AG09309 (cell line): Measurements from ENCODE around the gene C5orf58.

Source experiments
- DNase-seq: peaks from one replicate; pipeline ENCODE4 v3.0.0-alpha.2; 2010; ENCODE audit warnings: low read depth
- H3K4me3 ChIP-seq: 2 replicates; pipeline ENCODE4 v1.5.1; 2011; ENCODE audit warnings: mild to moderate bottlenecking, low read depth, low read length, moderate library complexity; ENCODE audit not compliant: control insufficient read depth
- TF ChIP-seq, protein P1 (sequence below): IDR thresholded peaks from 2 replicates; pipeline ENCODE4 v1.5.1; 2011; ENCODE audit warnings: mild to moderate bottlenecking, low read depth, low read length, inconsistent platforms; ENCODE audit not compliant: insufficient read depth, control insufficient read depth; ENCODE audit errors: missing control alignments

Gene C5orf58

DNA sequence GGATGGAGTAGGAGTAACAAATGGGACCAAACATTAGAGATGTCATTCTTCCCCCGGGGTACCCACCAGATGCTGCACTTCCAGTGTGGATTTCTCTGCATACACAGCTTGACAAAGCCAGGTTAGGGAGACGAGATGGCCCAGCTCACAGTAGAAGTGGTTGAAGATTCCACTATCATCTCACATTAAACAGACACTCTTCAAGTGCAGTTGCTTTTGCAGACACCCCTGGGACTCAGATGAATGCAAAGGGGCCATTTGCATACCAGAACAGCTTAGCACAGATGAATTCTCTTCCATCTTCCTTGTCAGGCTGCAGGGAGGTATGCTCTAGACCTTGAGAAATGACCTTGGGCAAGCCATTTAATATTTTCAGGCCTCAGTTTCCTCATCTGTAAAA, 12.6 kb upstream of the C5orf58 start:
- TF ChIP-seq, protein P1, sequence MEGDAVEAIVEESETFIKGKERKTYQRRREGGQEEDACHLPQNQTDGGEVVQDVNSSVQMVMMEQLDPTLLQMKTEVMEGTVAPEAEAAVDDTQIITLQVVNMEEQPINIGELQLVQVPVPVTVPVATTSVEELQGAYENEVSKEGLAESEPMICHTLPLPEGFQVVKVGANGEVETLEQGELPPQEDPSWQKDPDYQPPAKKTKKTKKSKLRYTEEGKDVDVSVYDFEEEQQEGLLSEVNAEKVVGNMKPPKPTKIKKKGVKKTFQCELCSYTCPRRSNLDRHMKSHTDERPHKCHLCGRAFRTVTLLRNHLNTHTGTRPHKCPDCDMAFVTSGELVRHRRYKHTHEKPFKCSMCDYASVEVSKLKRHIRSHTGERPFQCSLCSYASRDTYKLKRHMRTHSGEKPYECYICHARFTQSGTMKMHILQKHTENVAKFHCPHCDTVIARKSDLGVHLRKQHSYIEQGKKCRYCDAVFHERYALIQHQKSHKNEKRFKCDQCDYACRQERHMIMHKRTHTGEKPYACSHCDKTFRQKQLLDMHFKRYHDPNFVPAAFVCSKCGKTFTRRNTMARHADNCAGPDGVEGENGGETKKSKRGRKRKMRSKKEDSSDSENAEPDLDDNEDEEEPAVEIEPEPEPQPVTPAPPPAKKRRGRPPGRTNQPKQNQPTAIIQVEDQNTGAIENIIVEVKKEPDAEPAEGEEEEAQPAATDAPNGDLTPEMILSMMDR = no peak
- DNase-seq = no peak
- H3K4me3 ChIP-seq = no peak overlapping the region

DNA sequence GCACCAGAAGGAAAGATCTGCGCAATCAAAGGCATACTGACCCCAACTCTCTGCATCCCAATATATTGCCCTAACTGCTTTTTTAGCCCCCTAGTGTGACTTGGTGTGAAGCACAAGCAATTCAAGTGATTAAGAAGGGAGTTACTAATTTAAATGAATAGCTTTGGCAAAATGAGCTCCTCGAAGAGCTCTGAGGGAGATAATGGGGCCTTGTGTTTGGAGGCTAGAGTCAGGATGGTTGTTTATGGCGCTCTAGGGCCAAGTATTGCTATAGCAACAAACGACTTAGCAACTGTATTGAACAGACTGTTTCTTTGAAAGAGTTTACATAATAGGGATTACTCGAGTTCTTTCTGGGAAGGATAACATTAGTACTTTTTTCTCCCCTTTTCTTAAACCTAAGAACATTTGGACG, 11.5 kb upstream of the C5orf58 start:
- DNase-seq = no peak
- TF ChIP-seq, protein P1 = no peak
- no peak overlapping the region for H3K4me3 ChIP-seq

DNA sequence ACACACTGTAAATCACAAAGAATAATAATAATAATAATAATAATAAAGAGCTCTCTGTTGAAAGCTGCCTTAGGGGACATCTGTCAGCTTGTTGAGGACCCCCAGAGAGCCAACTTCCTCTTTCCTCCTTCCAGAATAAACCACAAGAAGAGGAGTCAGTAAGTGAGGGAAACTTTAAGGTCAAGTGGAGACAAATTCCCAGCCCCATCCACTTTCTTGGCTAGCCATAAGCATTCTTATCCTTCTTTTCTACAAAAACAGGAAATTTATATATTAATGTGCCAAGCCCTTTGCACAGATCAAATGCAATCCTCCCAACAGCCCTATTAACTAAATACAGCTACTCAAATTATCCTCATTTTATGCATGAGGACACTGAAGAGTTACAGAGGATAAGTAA, 9.4 kb upstream of the C5orf58 start:
- TF ChIP-seq, protein P1 = no peak
- H3K4me3 ChIP-seq = no peak overlapping the region
- DNase-seq = no peak

DNA sequence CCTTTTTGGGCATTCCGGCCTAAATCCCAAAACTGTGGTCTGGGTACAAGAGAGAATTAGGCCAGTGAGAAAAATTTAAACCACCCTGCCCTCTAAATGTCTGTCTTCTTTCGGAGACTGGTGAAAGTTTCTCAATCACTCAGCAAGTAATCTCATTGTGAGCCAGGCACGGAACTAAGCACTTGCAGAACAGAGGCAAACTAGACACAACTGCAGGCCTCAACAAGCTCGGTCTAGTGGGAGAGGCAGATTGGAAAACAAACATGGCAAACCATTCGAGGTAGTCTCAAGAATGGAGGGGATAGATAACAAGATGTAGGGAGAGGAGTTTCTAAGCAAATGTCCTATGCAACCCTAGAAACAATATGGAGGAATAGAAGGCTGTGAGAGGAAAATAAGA, 8.9 kb upstream of the C5orf58 start:
- TF ChIP-seq, protein P1 = no peak
- no peak overlapping the region for H3K4me3 ChIP-seq
- DNase-seq = no peak

DNA sequence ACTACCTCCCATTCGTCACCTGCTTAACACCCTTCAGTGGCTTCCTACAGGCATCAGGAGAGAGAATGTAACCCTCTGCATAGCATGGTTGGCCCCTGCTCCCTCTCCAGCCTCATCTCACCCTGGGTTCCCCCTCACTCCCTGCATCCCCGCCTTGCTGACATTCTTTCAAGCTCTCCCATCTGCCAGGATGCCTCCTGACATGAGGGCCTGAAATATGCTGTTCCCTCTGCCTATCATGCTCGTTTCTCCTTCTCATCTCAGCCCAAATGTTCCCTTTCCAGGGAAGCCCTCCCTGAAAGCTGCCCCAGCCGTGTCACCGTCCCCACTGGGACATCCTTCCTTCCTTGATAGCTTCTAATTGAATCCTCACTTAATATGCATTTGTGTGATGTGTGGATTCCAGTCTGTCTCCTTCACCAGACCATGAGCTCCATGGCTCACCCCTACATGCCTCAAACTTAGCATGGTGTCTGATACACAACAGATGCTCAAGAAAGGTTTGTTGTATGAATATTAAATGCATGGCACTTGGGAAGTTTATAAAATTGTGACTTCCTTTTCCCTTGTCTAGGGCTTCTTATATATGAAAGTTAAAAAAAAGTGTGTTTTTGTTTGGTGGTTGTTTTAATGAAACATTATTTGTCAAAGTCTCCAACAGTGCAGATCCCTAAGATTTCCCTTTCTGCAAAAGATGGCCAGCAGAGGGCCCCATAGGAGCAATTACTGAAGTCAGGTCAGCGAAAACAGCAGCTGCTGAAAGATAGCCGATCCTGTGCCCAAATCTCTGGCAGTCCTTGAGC, 7.3 kb upstream of the C5orf58 start:
- peak; percentile 25 for DNase-seq

DNA sequence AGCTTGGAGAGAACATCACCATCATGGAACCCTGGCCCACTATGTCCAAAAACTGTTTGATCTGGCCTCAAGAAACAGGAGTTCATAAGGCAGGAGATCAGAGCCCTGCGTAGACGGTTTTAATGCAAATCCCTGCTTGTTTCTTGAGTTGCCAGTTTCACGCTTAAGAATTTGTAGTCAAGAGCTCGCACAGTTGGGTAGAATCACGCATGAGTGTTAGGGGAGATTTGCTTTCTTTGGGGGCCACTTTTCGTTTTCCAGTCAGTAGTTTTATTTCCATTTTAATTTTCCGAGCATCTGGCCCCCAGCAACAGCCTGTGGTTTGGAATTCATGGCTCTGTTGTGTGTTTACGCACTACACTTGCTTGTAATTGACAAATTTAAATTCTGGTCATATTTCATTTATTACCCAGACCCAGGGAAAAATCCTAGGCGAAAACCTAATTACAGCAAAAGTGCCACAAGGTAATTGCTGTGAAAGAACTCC, 6.6 kb upstream of the C5orf58 start:
- no peak overlapping the region for H3K4me3 ChIP-seq
- DNase-seq = no peak
- TF ChIP-seq, protein P1 = no peak

More for the DNA sequence above, 7.3 kb upstream of the C5orf58 start:
- no peak overlapping the region for H3K4me3 ChIP-seq
- TF ChIP-seq, protein P1 = peak; percentile 84
